Measurements from ENCODE around the gene KCNK16. TPM values are rescaled to one million over a fixed set of nuclear protein-coding genes. Genes with fewer than 3 reads are reported as not detected.
A peak's percentile ranks its signal among the peaks of the same experiment; 100 is the strongest.

KCNK16 gene
- total and polyA plus RNA-seq, 2 of the 8 experiments (the other 6 are each of a cell fraction or from before 2014, with no cell fraction given) = not detected

DNA sequence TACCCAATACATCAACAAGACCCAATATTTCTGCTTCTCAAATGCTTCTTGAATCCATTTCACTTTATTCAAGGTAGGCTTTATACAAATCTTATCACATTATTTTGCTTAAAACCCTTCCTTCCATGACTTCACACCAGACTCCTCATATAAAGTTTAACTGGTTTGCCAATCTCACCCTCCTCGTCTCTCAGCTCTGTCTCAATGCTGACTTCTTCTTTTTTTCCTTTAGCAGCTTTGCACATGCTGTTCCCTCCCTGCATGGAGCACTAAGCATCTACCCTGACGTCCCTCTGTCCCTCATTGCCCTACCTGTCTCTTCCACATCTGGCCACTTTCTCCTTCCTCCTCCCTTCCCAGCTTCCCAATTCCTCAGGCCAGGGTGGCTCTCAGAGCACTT is 39.7 kb downstream of the KCNK16 start:
- Histone ChIP-seq H2BK20ac (ENCODE audit: low read length) (peak overlapping the region; percentile 75; the same call in 1 of the 2 replicates), H3K9me3 (ENCODE audit: insufficient read depth in 2 of 2, low read depth in 1 of 2, low read length in 1 of 2) (no peaks in the 10 kb centered on the region), H2AK5ac (ENCODE audit: low read depth, low read length) (peak overlapping the region; percentile 55; the same call in 1 of the 2 replicates), H3K14ac (ENCODE audit: insufficient read length) (no peak overlapping the region), H3K27ac (ENCODE audit: low read depth, low read length) (no peak overlapping the region), H3K4ac (replicated peaks; ENCODE audit: insufficient read length, low read depth, low read length) (peak overlapping the region; percentile 1), H3K27me3 (replicated peaks in 1 of 4; ENCODE audit: control insufficient read depth in 3 of 4, extremely low read depth in 1 of 4, insufficient read depth in 3 of 4, low read length in 3 of 4) (0 out of 7 replicates have a peak, but pooled peaks cover 0 to 2% (median 0%) of the 10 kb centered on the region in 4 experiments), H4K20me1 (replicated peaks in 1 of 2; ENCODE audit: control insufficient read depth in 1 of 2, insufficient read depth in 2 of 2, low read length in 2 of 2) (no peaks in the 10 kb centered on the region), H4K5ac (ENCODE audit: insufficient read length, low read depth, low read length) (no peak overlapping the region), H3K79me2 (ENCODE audit: control insufficient read depth in 1 of 2, insufficient read depth in 2 of 2, low read length in 2 of 2) (no peaks in the 10 kb centered on the region), H2BK120ac (replicated peaks; ENCODE audit: low read depth, low read length) (no peak overlapping the region), H3K79me1 (ENCODE audit: low read depth, low read length) (no peaks in the 10 kb centered on the region), H4K91ac (replicated peaks; ENCODE audit: insufficient read length, low read length) (no peak overlapping the region), H2BK15ac (ENCODE audit: low read length) (peak overlapping the region; percentile 89), H3K18ac (ENCODE audit: extremely low read depth, low read length) (no peak overlapping the region), H3K23me2 (ENCODE audit: low read depth, low read length) (no peaks in the 10 kb centered on the region; the same call in 1 of the 2 replicates), H3K4me3 (ENCODE audit: extremely low read depth in 1 of 4, insufficient read depth in 2 of 4, low read depth in 3 of 4, low read length in 4 of 4) (no peak overlapping the region), H3K36me3 (ENCODE audit: control insufficient read depth in 2 of 4, insufficient read depth in 4 of 4, low read length in 3 of 4) (no peaks in the 10 kb centered on the region), H4K8ac (ENCODE audit: extremely low read depth, insufficient read depth, low read length) (no peak overlapping the region), H3K4me1 (replicated peaks in 1 of 4; ENCODE audit: control insufficient read depth in 3 of 4, insufficient read depth in 4 of 4, low read length in 3 of 4) (peaks cover 0 to 4% (median 1%) of the 10 kb centered on the region in 4 experiments; a peak in 2 of 7 replicates), H3K4me2 (ENCODE audit: insufficient read depth in 1 of 2, low read depth in 2 of 2, low read length in 2 of 2) (no peak overlapping the region), H3K9ac (replicated peaks in 1 of 4; ENCODE audit: extremely low read depth in 1 of 4, low read depth in 3 of 4, low read length in 3 of 4) (no peak overlapping the region), H3K56ac (replicated peaks; ENCODE audit: insufficient read length, low read depth, low read length) (no peak overlapping the region), H3K23ac (ENCODE audit: insufficient read length) (no peak overlapping the region), H2AFZ (ENCODE audit: low read length) (no peak overlapping the region), H2BK12ac (ENCODE audit: low read depth, low read length) (no peak overlapping the region), H2BK5ac (ENCODE audit: low read depth, low read length) (no peak overlapping the region; the same call in 1 of the 2 replicates)
- FAIRE-seq (no peak), DNase-seq (ENCODE audit: low read depth in 1 of 2, low spot score in 2 of 2) (no peak)
- CTCF ChIA-PET (ENCODE audit: partially characterized antibody) = interaction anchor here (0.7 to 47.4 kb wide), 5 partner anchors 14 to 543 kb away, joined by 3 to 1738 read pairs (median 13); partner anchors contain the start of gene KCNK5
- no peak for TF ChIP-seq JUND (IDR thresholded peaks at IDR 0.05; ENCODE audit: low read length)
- POLR2A ChIA-PET (ENCODE audit: partially characterized antibody) = no interaction called here
- WGBS, 2 experiments (ENCODE audit: extremely low coverage in 1 of 2, insufficient coverage in 1 of 2, insufficient read length in 1 of 2, insufficient replicate concordance in 2 of 2, low coverage in 1 of 2, low lambda C conversion rate in 2 of 2, missing lambda C conversion rate in 1 of 2) = 69% methylated on average over 2 of the region's 2 CpGs; no CpG with 5 or more reads in 1 of the 2 experiments
